ENCODE measurements around the gene PRAMEF20.
"Not testable (repeated sequence)": the region's sequence is repeated elsewhere in the genome, so short reads cannot be mapped to it uniquely, and the experiment has no call there.

Gene PRAMEF20

GRCh38 chr1:13439104-13439783, 29.0 kb downstream of the PRAMEF20 start:
- not testable (repeated sequence) for H3K4me3 Mint-ChIP-seq; H3K36me3 Mint-ChIP-seq (ENCODE audit: low read depth); H3K27ac Mint-ChIP-seq; H3K4me1 Mint-ChIP-seq (ENCODE audit: low read depth); H3K27me3 Mint-ChIP-seq (ENCODE audit: low read depth); H3K9me3 Mint-ChIP-seq

GRCh38 chr1:13443335-13443979, 33.2 kb downstream of the PRAMEF20 start:
- H3K9me3 Mint-ChIP-seq, result no peaks in the 10 kb centered on the region
- no peaks in the 10 kb centered on the region for H3K27me3 Mint-ChIP-seq (ENCODE audit: low read depth)
- H3K36me3 Mint-ChIP-seq (ENCODE audit: low read depth), result no peaks in the 10 kb centered on the region
- no peak overlapping the region for H3K4me3 Mint-ChIP-seq
- H3K27ac Mint-ChIP-seq, result no peak overlapping the region
- no peaks in the 10 kb centered on the region for H3K4me1 Mint-ChIP-seq (ENCODE audit: low read depth)

- Mint-ChIP-seq H3K27me3 (ENCODE audit: low read depth) (no peaks in the 10 kb centered on the region), H3K4me3 (no peak overlapping the region), H3K4me1 (ENCODE audit: low read depth) (no peaks in the 10 kb centered on the region), H3K27ac (no peak overlapping the region), H3K36me3 (ENCODE audit: low read depth) (no peaks in the 10 kb centered on the region), H3K9me3 (no peaks in the 10 kb centered on the region)
These were observed 40.0 kb downstream of the PRAMEF20 start for GRCh38 chr1:13450204-13450603.

GRCh38 chr1:13451399-13451965, 41.2 kb downstream of the PRAMEF20 start:
- Mint-ChIP-seq H3K36me3 (ENCODE audit: low read depth) (no peaks in the 10 kb centered on the region), H3K4me3 (no peak overlapping the region), H3K27me3 (ENCODE audit: low read depth) (no peaks in the 10 kb centered on the region), H3K4me1 (ENCODE audit: low read depth) (no peaks in the 10 kb centered on the region), H3K27ac (no peak overlapping the region), H3K9me3 (no peaks in the 10 kb centered on the region)

GRCh38 chr1:13456904-13457532, 46.8 kb downstream of the PRAMEF20 start:
- H3K27ac Mint-ChIP-seq, result no peak overlapping the region

GRCh38 chr1:13461977-13462376, 51.7 kb downstream of the PRAMEF20 start:
- H3K4me1 Mint-ChIP-seq (ENCODE audit: low read depth), result no peaks in the 10 kb centered on the region
- H3K27ac Mint-ChIP-seq, result no peak overlapping the region
- H3K9me3 Mint-ChIP-seq, result no peaks in the 10 kb centered on the region
- no peak overlapping the region for H3K4me3 Mint-ChIP-seq
- H3K36me3 Mint-ChIP-seq (ENCODE audit: low read depth), result no peaks in the 10 kb centered on the region
- H3K27me3 Mint-ChIP-seq (ENCODE audit: low read depth), result no peaks in the 10 kb centered on the region

More at GRCh38 chr1:13456904-13457532, 46.8 kb downstream of the PRAMEF20 start:
- H3K4me3 Mint-ChIP-seq, result no peak overlapping the region
- H3K9me3 Mint-ChIP-seq, result no peaks in the 10 kb centered on the region
- no peaks in the 10 kb centered on the region for H3K4me1 Mint-ChIP-seq (ENCODE audit: low read depth)
- H3K27me3 Mint-ChIP-seq (ENCODE audit: low read depth), result no peaks in the 10 kb centered on the region
- H3K36me3 Mint-ChIP-seq (ENCODE audit: low read depth), result no peaks in the 10 kb centered on the region

- no peaks in the 10 kb centered on the region for H3K9me3 Mint-ChIP-seq
- no peaks in the 10 kb centered on the region for H3K36me3 Mint-ChIP-seq (ENCODE audit: low read depth)
- H3K27ac Mint-ChIP-seq, result no peak overlapping the region
- no peak overlapping the region for H3K4me3 Mint-ChIP-seq
- H3K27me3 Mint-ChIP-seq (ENCODE audit: low read depth), result no peaks in the 10 kb centered on the region
- no peaks in the 10 kb centered on the region for H3K4me1 Mint-ChIP-seq (ENCODE audit: low read depth)
These were observed 52.4 kb downstream of the PRAMEF20 start for GRCh38 chr1:13462682-13463081.

GRCh38 chr1:13465515-13465914, 55.3 kb downstream of the PRAMEF20 start:
- H3K9me3 Mint-ChIP-seq, result no peaks in the 10 kb centered on the region
- no peak overlapping the region for H3K4me3 Mint-ChIP-seq
- H3K36me3 Mint-ChIP-seq (ENCODE audit: low read depth), result no peaks in the 10 kb centered on the region
- no peak overlapping the region for H3K27ac Mint-ChIP-seq
- H3K27me3 Mint-ChIP-seq (ENCODE audit: low read depth), result no peaks in the 10 kb centered on the region
- H3K4me1 Mint-ChIP-seq (ENCODE audit: low read depth), result no peaks in the 10 kb centered on the region

- H3K9me3 Mint-ChIP-seq, result no peaks in the 10 kb centered on the region
- no peaks in the 10 kb centered on the region for H3K36me3 Mint-ChIP-seq (ENCODE audit: low read depth)
- no peaks in the 10 kb centered on the region for H3K27me3 Mint-ChIP-seq (ENCODE audit: low read depth)
- H3K27ac Mint-ChIP-seq, result no peak overlapping the region
- no peaks in the 10 kb centered on the region for H3K4me1 Mint-ChIP-seq (ENCODE audit: low read depth)
- no peak overlapping the region for H3K4me3 Mint-ChIP-seq
These were observed 59.1 kb downstream of the PRAMEF20 start for GRCh38 chr1:13469343-13469742.

Data from T-helper 1 cell treated with Interleukin-12 subunit alpha and Interleukin-12 subunit beta and Interleukin-4 antibody, amounts not matched to agents 30 μg/mL and 1 μg/mL, for 36 hours (primary cell).